ENCODE results near the gene MAPK9.
A peak's percentile ranks its signal among the peaks of the same experiment; 100 is the strongest.

Gene MAPK9

GRCh38 chr5:180209137-180209581 lies 82.7 kb downstream of the MAPK9 start, which contains the start of gene RASGEF1C:
TSS of gene RASGEF1C (minus strand) at chr5:180209211. CDS start at chr5:180138052, 71,159 bp downstream.
- no peak within 1 kb of the TSS for H3K9ac ChIP-seq (ENCODE audit: low read depth, low read length, poor library complexity, severe bottlenecking)
- H3K4me2 ChIP-seq (ENCODE audit: low read depth, low read length, poor library complexity, severe bottlenecking) = peak within 1 kb of the TSS; percentile 48
- H4K20me1 ChIP-seq (ENCODE audit: insufficient read depth, low read length, poor library complexity, severe bottlenecking) = no peaks in the 10 kb centered on the region
- H3K36me3 ChIP-seq (ENCODE audit: insufficient read depth, low read length) = no peaks in the 10 kb centered on the region
- H3K27me3 ChIP-seq (ENCODE audit: insufficient read depth, low read length, poor library complexity, severe bottlenecking) = no peaks in the 10 kb centered on the region
- H3K79me2 ChIP-seq (ENCODE audit: insufficient read depth, low read length) = no peaks in the 10 kb centered on the region
- H3K4me3 ChIP-seq (ENCODE audit: low read length, poor library complexity, severe bottlenecking) = peak within 1 kb of the TSS; percentile 51
- no peaks in the 10 kb centered on the region for H3K9me3 ChIP-seq (ENCODE audit: insufficient read depth, low read depth, low read length)
- no peak; the same call in 1 of the 2 replicates for TF ChIP-seq CTCF (conservative IDR thresholded peaks at IDR 0.05; ENCODE audit: low read length)
- H2AFZ ChIP-seq (ENCODE audit: low read length) = no peak within 1 kb of the TSS
- no peaks in the 10 kb centered on the region for H3F3A ChIP-seq (ENCODE audit: low read depth)
- H3K9me2 ChIP-seq (replicated peaks; ENCODE audit: low read depth, low read length) = no peaks in the 10 kb centered on the region
- H3K4me1 ChIP-seq (ENCODE audit: insufficient read depth, low read length, poor library complexity, severe bottlenecking) = no peaks in the 10 kb centered on the region

GRCh38 chr5:180208435-180209081 lies 83.3 kb downstream of the MAPK9 start:
- H3F3A ChIP-seq (ENCODE audit: low read depth) = no peaks in the 10 kb centered on the region
- H3K36me3 ChIP-seq (ENCODE audit: insufficient read depth, low read length) = no peaks in the 10 kb centered on the region
- no peaks in the 10 kb centered on the region for H3K27me3 ChIP-seq (ENCODE audit: insufficient read depth, low read length, poor library complexity, severe bottlenecking)
- H3K4me3 ChIP-seq (ENCODE audit: low read length, poor library complexity, severe bottlenecking) = peak overlapping the region; percentile 51
- peak overlapping the region; percentile 48 for H3K4me2 ChIP-seq (ENCODE audit: low read depth, low read length, poor library complexity, severe bottlenecking)
- H3K9me3 ChIP-seq (ENCODE audit: insufficient read depth, low read depth, low read length) = no peaks in the 10 kb centered on the region
- no peak overlapping the region for H2AFZ ChIP-seq (ENCODE audit: low read length)
- H4K20me1 ChIP-seq (ENCODE audit: insufficient read depth, low read length, poor library complexity, severe bottlenecking) = no peaks in the 10 kb centered on the region
- no peaks in the 10 kb centered on the region for H3K9me2 ChIP-seq (replicated peaks; ENCODE audit: low read depth, low read length)
- H3K79me2 ChIP-seq (ENCODE audit: insufficient read depth, low read length) = no peaks in the 10 kb centered on the region
- no peak for TF ChIP-seq EZH2phosphoT487 (IDR thresholded peaks at IDR 0.05; ENCODE audit: borderline replicate concordance)
- no peak for TF ChIP-seq CTCF (conservative IDR thresholded peaks at IDR 0.05; ENCODE audit: low read length)
- no peaks in the 10 kb centered on the region for H3K4me1 ChIP-seq (ENCODE audit: insufficient read depth, low read length, poor library complexity, severe bottlenecking)
- no peak overlapping the region for H3K9ac ChIP-seq (ENCODE audit: low read depth, low read length, poor library complexity, severe bottlenecking)

- no peak overlapping the region for H2AFZ ChIP-seq (ENCODE audit: low read length)
Measured at GRCh38 chr5:180208038-180208434, 83.8 kb downstream of the MAPK9 start.

More at GRCh38 chr5:180208038-180208434, 83.8 kb downstream of the MAPK9 start:
- H3K4me2 ChIP-seq (ENCODE audit: low read depth, low read length, poor library complexity, severe bottlenecking) = peak overlapping the region; percentile 48
- no peaks in the 10 kb centered on the region for H3F3A ChIP-seq (ENCODE audit: low read depth)
- no peaks in the 10 kb centered on the region for H3K27me3 ChIP-seq (ENCODE audit: insufficient read depth, low read length, poor library complexity, severe bottlenecking)
- no peaks in the 10 kb centered on the region for H3K9me3 ChIP-seq (ENCODE audit: insufficient read depth, low read depth, low read length)
- H3K4me1 ChIP-seq (ENCODE audit: insufficient read depth, low read length, poor library complexity, severe bottlenecking) = no peaks in the 10 kb centered on the region
- H3K9ac ChIP-seq (ENCODE audit: low read depth, low read length, poor library complexity, severe bottlenecking) = no peak overlapping the region
- no peaks in the 10 kb centered on the region for H3K79me2 ChIP-seq (ENCODE audit: insufficient read depth, low read length)
- H3K36me3 ChIP-seq (ENCODE audit: insufficient read depth, low read length) = no peaks in the 10 kb centered on the region
- no peaks in the 10 kb centered on the region for H4K20me1 ChIP-seq (ENCODE audit: insufficient read depth, low read length, poor library complexity, severe bottlenecking)
- no peaks in the 10 kb centered on the region for H3K9me2 ChIP-seq (replicated peaks; ENCODE audit: low read depth, low read length)
- H3K4me3 ChIP-seq (ENCODE audit: low read length, poor library complexity, severe bottlenecking) = peak overlapping the region; percentile 51
- TF ChIP-seq CTCF (conservative IDR thresholded peaks at IDR 0.05; ENCODE audit: low read length) (no peak), EZH2phosphoT487 (IDR thresholded peaks at IDR 0.05; ENCODE audit: borderline replicate concordance) (no peak)

Data from Loucy (cell line).